ENCODE data around the gene SPSB3. TPM values are rescaled to one million over a fixed set of nuclear protein-coding genes. Genes with fewer than 3 reads are reported as not detected.

Gene SPSB3
- total RNA-seq, 1 donor from 2014 or later, result 57.9 TPM

DNA sequence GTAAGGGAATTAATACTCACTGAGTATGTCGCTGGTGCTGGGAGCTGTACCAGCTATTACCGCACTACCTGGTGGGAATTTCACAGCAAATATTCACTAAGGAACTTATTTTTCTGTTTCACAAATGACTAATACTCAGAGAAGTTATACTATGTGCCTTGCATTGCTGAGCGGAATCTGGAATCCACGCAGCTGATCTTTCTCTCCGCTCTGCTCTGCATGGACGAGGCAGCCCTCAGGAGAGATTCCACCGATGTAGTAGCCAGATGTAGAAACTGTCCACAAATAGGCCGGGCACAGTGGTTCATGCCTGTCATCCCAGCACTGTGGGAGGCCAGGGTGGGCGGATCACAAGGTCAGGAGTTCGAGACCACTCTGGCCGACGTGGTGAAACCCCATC lies 28.2 kb downstream of the SPSB3 start:
- no peak for DNase-seq (ENCODE audit: low read depth)
- TF ChIP-seq, protein P1, sequence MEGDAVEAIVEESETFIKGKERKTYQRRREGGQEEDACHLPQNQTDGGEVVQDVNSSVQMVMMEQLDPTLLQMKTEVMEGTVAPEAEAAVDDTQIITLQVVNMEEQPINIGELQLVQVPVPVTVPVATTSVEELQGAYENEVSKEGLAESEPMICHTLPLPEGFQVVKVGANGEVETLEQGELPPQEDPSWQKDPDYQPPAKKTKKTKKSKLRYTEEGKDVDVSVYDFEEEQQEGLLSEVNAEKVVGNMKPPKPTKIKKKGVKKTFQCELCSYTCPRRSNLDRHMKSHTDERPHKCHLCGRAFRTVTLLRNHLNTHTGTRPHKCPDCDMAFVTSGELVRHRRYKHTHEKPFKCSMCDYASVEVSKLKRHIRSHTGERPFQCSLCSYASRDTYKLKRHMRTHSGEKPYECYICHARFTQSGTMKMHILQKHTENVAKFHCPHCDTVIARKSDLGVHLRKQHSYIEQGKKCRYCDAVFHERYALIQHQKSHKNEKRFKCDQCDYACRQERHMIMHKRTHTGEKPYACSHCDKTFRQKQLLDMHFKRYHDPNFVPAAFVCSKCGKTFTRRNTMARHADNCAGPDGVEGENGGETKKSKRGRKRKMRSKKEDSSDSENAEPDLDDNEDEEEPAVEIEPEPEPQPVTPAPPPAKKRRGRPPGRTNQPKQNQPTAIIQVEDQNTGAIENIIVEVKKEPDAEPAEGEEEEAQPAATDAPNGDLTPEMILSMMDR (conservative IDR thresholded peaks at IDR 0.05; ENCODE audit: low read depth, low read length), result no peak
- H3K4me3 ChIP-seq (ENCODE audit: low read depth, low read length), result no peak overlapping the region

DNA sequence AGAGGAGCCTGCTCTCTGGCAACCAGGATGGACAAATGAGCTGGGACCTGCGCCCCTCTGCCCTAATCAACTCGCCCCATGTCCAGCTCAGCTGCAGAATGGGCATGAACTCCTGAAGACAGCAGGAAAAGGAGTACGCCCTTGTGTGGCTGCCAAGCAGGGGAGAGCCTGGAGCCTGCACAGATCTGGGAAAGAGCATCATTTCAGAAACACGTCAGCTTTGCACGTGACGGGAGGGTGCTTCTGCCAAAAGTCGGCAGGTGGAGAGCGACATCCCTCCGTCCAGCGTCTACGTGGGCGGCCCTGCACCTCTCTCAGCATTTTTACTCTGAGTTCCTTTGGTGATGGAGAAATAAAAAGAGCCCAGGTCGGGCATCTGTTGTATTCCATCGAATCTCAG lies 29.5 kb downstream of the SPSB3 start:
- no peak overlapping the region for H3K4me3 ChIP-seq (ENCODE audit: low read depth, low read length)
- TF ChIP-seq, protein P1 (conservative IDR thresholded peaks at IDR 0.05; ENCODE audit: low read depth, low read length), result no peak
- DNase-seq (ENCODE audit: low read depth), result no peak

DNA sequence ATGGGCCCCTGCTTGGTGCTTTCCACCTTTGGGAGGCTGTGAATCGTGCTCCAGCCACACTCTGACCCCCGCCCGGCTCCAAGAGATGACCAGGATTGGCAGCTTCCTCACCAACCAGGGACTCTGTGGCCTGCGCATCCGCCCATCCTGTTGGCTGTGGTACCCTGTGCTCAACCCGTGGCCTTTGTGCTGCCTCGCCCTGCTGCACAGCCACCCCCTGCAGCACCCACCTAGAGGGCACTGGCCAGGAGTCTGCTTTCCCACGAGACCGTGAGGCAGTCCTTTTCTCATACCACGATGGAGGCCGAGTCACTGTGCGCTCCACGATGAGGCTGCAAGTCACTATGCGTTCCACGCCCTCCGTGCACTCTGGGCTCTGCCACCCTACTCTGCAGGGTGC lies 30.4 kb downstream of the SPSB3 start:
- no peak overlapping the region for H3K4me3 ChIP-seq (ENCODE audit: low read depth, low read length)
- DNase-seq (ENCODE audit: low read depth), result no peak
- TF ChIP-seq, protein P1 (conservative IDR thresholded peaks at IDR 0.05; ENCODE audit: low read depth, low read length), result no peak

DNA sequence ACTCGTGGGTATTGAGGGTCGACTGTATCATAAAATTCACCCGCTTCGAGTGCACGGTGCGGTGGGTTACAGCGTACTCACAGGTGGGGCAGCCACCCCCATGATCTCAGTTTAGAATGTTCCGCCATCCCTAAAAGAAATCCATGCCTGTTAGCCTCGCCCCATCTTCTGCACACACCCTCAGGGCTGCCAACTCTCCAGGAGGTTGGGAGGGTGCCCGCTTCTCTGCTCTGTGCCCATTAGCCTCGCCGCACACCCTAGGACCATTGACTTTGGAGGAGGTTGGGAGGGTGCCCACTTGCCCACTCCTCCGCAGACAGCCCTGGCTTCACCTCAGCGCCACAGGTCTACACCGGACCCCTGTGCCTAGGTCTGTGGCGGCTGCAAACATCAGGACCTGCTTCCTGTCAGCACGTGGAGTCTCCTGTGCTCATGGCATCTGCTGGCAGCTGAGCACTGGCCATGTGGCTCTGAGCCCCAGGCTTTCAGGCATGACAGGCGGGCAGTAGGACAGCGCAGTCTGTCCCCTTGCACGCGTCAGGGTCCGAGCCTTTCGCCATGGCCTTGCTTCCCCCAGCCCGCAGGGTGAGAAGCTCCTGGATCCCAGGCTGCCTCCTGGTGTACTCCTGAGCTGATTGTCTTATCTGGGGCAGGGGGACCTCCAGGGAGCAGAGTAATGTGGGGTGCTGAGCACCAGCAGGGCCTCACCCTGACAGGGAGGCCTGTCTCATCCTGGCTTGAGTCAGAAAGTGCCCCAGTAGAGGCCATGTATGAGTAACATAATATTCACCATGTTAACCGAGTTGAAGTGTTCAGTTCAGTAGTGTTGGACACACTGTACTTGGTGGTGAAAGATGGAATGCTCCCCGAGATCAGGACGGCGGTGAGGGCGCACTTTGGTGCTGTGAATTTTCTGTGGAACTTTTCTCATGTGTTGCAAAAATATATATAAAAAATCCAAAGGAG lies 32.9 kb downstream of the SPSB3 start:
- DNase-seq (ENCODE audit: low read depth), result no peak

DNA sequence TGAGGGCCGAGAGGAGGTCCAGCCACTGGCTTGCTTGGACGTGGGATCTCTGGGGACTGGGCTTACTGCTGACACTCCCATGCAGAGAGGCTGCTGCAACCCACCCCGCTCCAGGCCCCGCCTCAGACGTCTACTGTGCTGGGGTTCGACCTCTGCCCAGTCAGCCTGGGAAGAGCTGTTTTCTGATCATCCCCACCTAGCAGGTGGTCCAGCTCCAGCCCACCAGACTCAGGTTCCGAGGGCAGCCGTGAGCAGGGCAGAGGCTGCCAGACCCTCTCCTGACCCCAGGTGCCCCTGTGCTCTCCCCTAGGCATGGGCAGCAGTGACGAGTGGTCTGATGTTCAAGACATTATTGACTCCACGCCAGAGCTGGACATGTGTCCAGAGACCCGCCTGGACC lies 34.4 kb downstream of the SPSB3 start:
- no peak overlapping the region for H3K4me3 ChIP-seq (ENCODE audit: low read depth, low read length)
- TF ChIP-seq, protein P1 (conservative IDR thresholded peaks at IDR 0.05; ENCODE audit: low read depth, low read length), result no peak
- DNase-seq (ENCODE audit: low read depth), result no peak

More for the DNA sequence above, 32.9 kb downstream of the SPSB3 start:
- TF ChIP-seq, protein P1 (conservative IDR thresholded peaks at IDR 0.05; ENCODE audit: low read depth, low read length), result no peak
- H3K4me3 ChIP-seq (ENCODE audit: low read depth, low read length), result no peak overlapping the region

DNA sequence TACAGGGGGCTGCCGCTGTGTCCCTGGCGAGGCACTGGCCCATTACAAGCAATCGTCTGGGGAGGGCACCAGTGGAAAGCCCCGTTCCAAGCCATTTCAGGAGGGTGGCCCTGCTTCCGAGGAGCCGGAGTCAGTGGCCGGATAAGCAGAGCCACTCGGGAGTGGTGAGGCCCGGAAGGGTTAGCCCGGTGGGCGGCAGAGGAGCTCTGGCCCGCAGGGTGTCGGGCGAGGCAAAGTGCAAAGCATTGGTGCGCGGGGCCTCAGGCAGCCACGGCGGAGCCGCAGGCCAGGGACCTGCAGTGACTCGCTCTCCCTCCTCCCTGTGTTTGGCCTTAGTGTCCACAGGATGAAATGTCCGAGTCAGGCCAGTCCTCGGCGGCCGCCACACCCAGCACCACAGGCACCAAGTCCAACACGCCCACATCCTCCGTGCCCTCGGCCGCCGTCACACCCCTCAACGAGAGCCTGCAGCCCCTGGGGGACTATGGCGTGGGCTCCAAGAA lies 35.6 kb downstream of the SPSB3 start:
- TF ChIP-seq, protein P1 (conservative IDR thresholded peaks at IDR 0.05; ENCODE audit: low read depth, low read length), result no peak
- no peak for DNase-seq (ENCODE audit: low read depth)
- no peak overlapping the region for H3K4me3 ChIP-seq (ENCODE audit: low read depth, low read length)

All from epithelial cell of proximal tubule (primary cell).